Measurements from ENCODE around the gene MAB21L3.

- TF ChIP-seq CTCF (IDR thresholded peaks at IDR 0.05; ENCODE audit: insufficient read depth, low read length, poor library complexity, severe bottlenecking) (no peak), EZH2phosphoT487 (conservative IDR thresholded peaks at IDR 0.05; ENCODE audit: low read length) (no peak)
These were observed 41.9 kb downstream of the MAB21L3 start for GRCh38 chr1:116152950-116153691.

All from SU-DHL-6 (cell line).